ENCODE measurements around the gene MAP1A. TPM values are rescaled to one million over a fixed set of nuclear protein-coding genes. Genes with fewer than 3 reads are reported as not detected.

MAP1A gene
- total and polyA plus RNA-seq, 12 donors = 3.4 to 139 (median 45.5) TPM

- Histone ChIP-seq H3K27ac (no peak overlapping the region), H3K4me1 (peaks cover 0 to 10% (median 0%) of the 10 kb centered on the region in 9 donors), H3K9me3 (no peaks in the 10 kb centered on the region), H3K36me3 (peaks cover 0 to 61% (median 31%) of the 10 kb centered on the region in 9 donors), H3K4me3 (no peak overlapping the region), H3K27me3 (no peaks in the 10 kb centered on the region)
- WGBS, 2 donors = 82 to 87% methylated on average over 9 of the region's 9 CpGs
- no peak for ATAC-seq
- no peak for DNase-seq
- TF ChIP-seq CTCF (IDR thresholded peaks at IDR 0.05) = no peak
- intact Hi-C loops (cut with DNase I) = no loop called here
These were observed 9.8 kb downstream of the MAP1A start for GRCh38 chr15:43527016-43527801.

DNA sequence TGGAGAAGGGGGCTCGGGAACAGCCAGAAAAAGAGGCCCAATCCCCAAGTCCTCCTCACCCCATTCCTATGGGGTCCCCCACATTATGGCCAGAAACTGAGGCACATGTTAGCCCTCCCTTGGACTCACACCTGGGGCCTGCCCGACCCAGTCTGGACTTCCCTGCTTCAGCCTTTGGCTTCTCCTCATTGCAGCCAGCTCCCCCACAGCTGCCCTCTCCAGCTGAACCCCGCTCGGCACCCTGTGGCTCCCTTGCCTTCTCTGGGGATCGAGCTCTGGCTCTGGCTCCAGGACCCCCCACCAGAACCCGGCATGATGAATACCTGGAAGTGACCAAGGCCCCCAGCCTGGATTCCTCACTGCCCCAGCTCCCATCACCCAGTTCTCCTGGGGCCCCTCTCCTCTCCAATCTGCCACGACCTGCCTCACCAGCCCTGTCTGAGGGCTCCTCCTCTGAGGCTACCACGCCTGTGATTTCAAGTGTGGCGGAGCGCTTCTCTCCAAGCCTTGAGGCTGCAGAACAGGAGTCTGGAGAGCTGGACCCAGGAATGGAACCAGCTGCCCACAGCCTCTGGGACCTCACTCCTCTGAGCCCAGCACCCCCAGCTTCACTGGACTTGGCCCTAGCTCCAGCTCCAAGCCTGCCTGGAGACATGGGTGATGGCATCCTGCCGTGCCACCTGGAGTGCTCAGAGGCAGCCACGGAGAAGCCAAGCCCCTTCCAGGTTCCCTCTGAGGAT, 10.6 kb downstream of the MAP1A start:
- Histone ChIP-seq H3K36me3 (peaks cover 0 to 53% (median 24%) of the 10 kb centered on the region in 9 donors), H3K27me3 (no peaks in the 10 kb centered on the region), H3K27ac (no peak overlapping the region), H3K4me1 (peaks cover 0 to 10% (median 0%) of the 10 kb centered on the region in 9 donors), H3K9me3 (no peaks in the 10 kb centered on the region), H3K4me3 (no peak overlapping the region)
- intact Hi-C loops (cut with DNase I) = no loop called here
- TF ChIP-seq CTCF (IDR thresholded peaks at IDR 0.05) = no peak
- peak in 2 of 8 donors; percentile 4 to 7 for ATAC-seq
- DNase-seq = no peak
- 82 to 83% methylated on average over 12 of the region's 12 CpGs for WGBS, 2 donors

DNA sequence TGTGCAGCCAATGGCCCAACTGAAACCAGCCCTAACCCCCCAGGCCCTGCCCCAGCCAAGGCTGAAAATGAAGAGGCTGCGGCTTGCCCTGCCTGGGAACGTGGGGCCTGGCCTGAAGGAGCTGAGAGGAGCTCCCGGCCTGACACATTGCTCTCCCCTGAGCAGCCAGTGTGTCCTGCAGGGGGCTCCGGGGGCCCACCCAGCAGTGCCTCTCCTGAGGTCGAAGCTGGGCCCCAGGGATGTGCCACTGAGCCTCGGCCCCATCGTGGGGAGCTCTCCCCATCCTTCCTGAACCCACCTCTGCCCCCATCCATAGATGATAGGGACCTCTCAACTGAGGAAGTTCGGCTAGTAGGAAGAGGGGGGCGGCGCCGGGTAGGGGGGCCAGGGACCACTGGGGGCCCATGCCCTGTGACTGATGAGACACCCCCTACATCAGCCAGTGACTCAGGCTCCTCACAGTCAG, 11.2 kb downstream of the MAP1A start:
- no peak for TF ChIP-seq CTCF (IDR thresholded peaks at IDR 0.05)
- intact Hi-C loops (cut with DNase I) = no loop called here
- Histone ChIP-seq H3K4me3 (no peak overlapping the region), H3K9me3 (no peaks in the 10 kb centered on the region), H3K36me3 (peaks cover 0 to 47% (median 19%) of the 10 kb centered on the region in 9 donors), H3K27ac (no peak overlapping the region), H3K27me3 (no peaks in the 10 kb centered on the region), H3K4me1 (peaks cover 0 to 10% (median 0%) of the 10 kb centered on the region in 9 donors)
- DNase-seq (no peak), ATAC-seq (peak in 1 of 8 donors; percentile 31)
- 82 to 87% methylated on average over 11 of the region's 11 CpGs for WGBS, 2 donors

GRCh38 chr15:43529141-43529540, 11.7 kb downstream of the MAP1A start:
- Histone ChIP-seq H3K9me3 (no peaks in the 10 kb centered on the region), H3K27me3 (no peaks in the 10 kb centered on the region), H3K36me3 (peaks cover 0 to 47% (median 17%) of the 10 kb centered on the region in 9 donors), H3K4me1 (peaks cover 0 to 10% (median 0%) of the 10 kb centered on the region in 9 donors), H3K27ac (no peak overlapping the region), H3K4me3 (no peak overlapping the region)
- DNase-seq (no peak), ATAC-seq (peak in 1 of 8 donors; percentile 10)
- no peak for TF ChIP-seq CTCF (IDR thresholded peaks at IDR 0.05)
- intact Hi-C loops (cut with DNase I) = no loop called here
- 95 to 96% methylated on average over 15 of the region's 15 CpGs for WGBS, 2 donors

Data from heart right ventricle (tissue), 16 donors.